Measurements from ENCODE around the gene PPARG.
"Not testable (repeated sequence)": the region's sequence is repeated elsewhere in the genome, so short reads cannot be mapped to it uniquely, and the experiment has no call there.

The PPARG gene

GRCh38 chr3:12464181-12464580 is 175.3 kb downstream of the PPARG start:
- Histone ChIP-seq H3K36me3 (ENCODE audit: insufficient read depth, low read length) (no peaks in the 10 kb centered on the region), H3K27me3 (ENCODE audit: control insufficient read depth, insufficient read depth, low read length) (no peaks in the 10 kb centered on the region), H3K4me3 (ENCODE audit: low read length) (no peak overlapping the region), H3K9ac (ENCODE audit: low read depth, low read length) (no peak overlapping the region), H3K4me2 (ENCODE audit: low read length) (no peak overlapping the region), H3K9me3 (replicated peaks; ENCODE audit: low read length) (no peaks in the 10 kb centered on the region), H3K4me1 (ENCODE audit: control insufficient read depth, insufficient read depth, low read length) (no peaks in the 10 kb centered on the region)

- H3K4me1 ChIP-seq (ENCODE audit: control insufficient read depth, insufficient read depth, low read length): peaks cover 6% of the 10 kb centered on the region
- no peaks in the 10 kb centered on the region for H3K9me3 ChIP-seq (replicated peaks; ENCODE audit: low read length)
- H3K36me3 ChIP-seq (ENCODE audit: insufficient read depth, low read length): no peaks in the 10 kb centered on the region
- no peak overlapping the region for H3K4me2 ChIP-seq (ENCODE audit: low read length)
- no peak overlapping the region for H3K4me3 ChIP-seq (ENCODE audit: low read length)
- no peak overlapping the region for H3K9ac ChIP-seq (ENCODE audit: low read depth, low read length)
- H3K27me3 ChIP-seq (ENCODE audit: control insufficient read depth, insufficient read depth, low read length): no peaks in the 10 kb centered on the region
Observed at GRCh38 chr3:12465151-12465835, 176.4 kb downstream of the PPARG start.

DNA sequence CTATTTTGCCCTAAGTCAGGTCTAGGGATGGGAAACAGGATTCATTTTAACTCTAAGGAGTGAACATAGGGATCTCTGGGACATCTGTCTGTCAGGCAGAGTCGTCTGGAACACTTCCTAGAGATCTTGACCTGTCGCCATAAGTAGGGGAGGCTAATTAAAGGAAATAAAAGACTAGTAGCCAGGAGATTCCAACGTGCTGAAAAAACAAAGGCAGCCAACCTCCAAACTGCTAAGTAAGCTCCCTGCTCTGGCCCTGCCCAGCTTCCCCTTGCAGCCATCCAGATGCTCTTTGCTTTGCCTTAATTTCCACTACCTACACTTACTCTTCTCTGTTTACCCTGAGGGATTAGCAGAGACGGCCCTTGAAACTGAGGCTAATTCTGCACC is 177.0 kb downstream of the PPARG start:
- Histone ChIP-seq H3K4me1 (ENCODE audit: control insufficient read depth, insufficient read depth, low read length) (peaks cover 11% of the 10 kb centered on the region), H3K27me3 (ENCODE audit: control insufficient read depth, insufficient read depth, low read length) (no peaks in the 10 kb centered on the region), H3K4me3 (ENCODE audit: low read length) (no peak overlapping the region), H3K9ac (ENCODE audit: low read depth, low read length) (no peak overlapping the region), H3K36me3 (ENCODE audit: insufficient read depth, low read length) (no peaks in the 10 kb centered on the region), H3K4me2 (ENCODE audit: low read length) (no peak overlapping the region), H3K9me3 (replicated peaks; ENCODE audit: low read length) (no peaks in the 10 kb centered on the region)

GRCh38 chr3:12467746-12468145 is 178.9 kb downstream of the PPARG start:
- H3K4me1 ChIP-seq (ENCODE audit: control insufficient read depth, insufficient read depth, low read length): peaks cover 20% of the 10 kb centered on the region
- H3K9ac ChIP-seq (ENCODE audit: low read depth, low read length): no peak overlapping the region
- H3K27me3 ChIP-seq (ENCODE audit: control insufficient read depth, insufficient read depth, low read length): no peaks in the 10 kb centered on the region
- H3K4me3 ChIP-seq (ENCODE audit: low read length): no peak overlapping the region
- H3K9me3 ChIP-seq (replicated peaks; ENCODE audit: low read length): no peaks in the 10 kb centered on the region
- no peaks in the 10 kb centered on the region for H3K36me3 ChIP-seq (ENCODE audit: insufficient read depth, low read length)
- no peak overlapping the region for H3K4me2 ChIP-seq (ENCODE audit: low read length)

GRCh38 chr3:12468276-12468675 is 179.4 kb downstream of the PPARG start:
- H3K9me3 ChIP-seq (replicated peaks; ENCODE audit: low read length): no peaks in the 10 kb centered on the region
- no peak overlapping the region for H3K4me2 ChIP-seq (ENCODE audit: low read length)
- H3K9ac ChIP-seq (ENCODE audit: low read depth, low read length): no peak overlapping the region
- no peaks in the 10 kb centered on the region for H3K27me3 ChIP-seq (ENCODE audit: control insufficient read depth, insufficient read depth, low read length)
- H3K4me3 ChIP-seq (ENCODE audit: low read length): no peak overlapping the region
- no peaks in the 10 kb centered on the region for H3K36me3 ChIP-seq (ENCODE audit: insufficient read depth, low read length)
- H3K4me1 ChIP-seq (ENCODE audit: control insufficient read depth, insufficient read depth, low read length): peaks cover 20% of the 10 kb centered on the region

DNA sequence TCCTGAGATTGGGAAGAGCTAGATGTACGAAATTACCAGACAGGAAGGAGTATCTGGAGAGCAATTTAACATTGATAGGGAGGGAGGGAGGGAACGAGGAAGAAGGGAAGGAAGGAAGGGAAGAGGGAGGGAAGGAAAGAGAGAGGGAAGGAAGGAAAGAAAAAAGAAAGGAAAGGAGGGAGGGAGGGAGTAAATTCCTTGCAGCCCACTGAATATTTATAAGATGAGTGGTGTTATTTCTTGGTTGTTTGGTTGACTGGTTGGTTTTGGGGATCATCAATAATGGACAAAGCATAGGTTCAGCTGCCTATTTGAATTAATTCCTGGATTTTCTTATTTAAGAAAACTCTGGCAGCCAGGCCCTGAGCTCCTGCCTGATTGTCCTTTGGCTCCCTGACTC is 179.9 kb downstream of the PPARG start:
- H3K36me3 ChIP-seq (ENCODE audit: insufficient read depth, low read length): no peaks in the 10 kb centered on the region
- no peak overlapping the region for H3K4me2 ChIP-seq (ENCODE audit: low read length)
- H3K4me3 ChIP-seq (ENCODE audit: low read length): no peak overlapping the region
- peaks cover 20% of the 10 kb centered on the region for H3K4me1 ChIP-seq (ENCODE audit: control insufficient read depth, insufficient read depth, low read length)
- no peak overlapping the region for H3K9ac ChIP-seq (ENCODE audit: low read depth, low read length)
- no peaks in the 10 kb centered on the region for H3K27me3 ChIP-seq (ENCODE audit: control insufficient read depth, insufficient read depth, low read length)
- H3K9me3 ChIP-seq (replicated peaks; ENCODE audit: low read length): no peaks in the 10 kb centered on the region

- H3K9me3 ChIP-seq (replicated peaks; ENCODE audit: low read length); H3K36me3 ChIP-seq (ENCODE audit: insufficient read depth, low read length); H3K4me2 ChIP-seq (ENCODE audit: low read length); H3K4me3 ChIP-seq (ENCODE audit: low read length); H3K27me3 ChIP-seq (ENCODE audit: control insufficient read depth, insufficient read depth, low read length); H3K9ac ChIP-seq (ENCODE audit: low read depth, low read length): not testable (repeated sequence)
- H3K4me1 ChIP-seq (ENCODE audit: control insufficient read depth, insufficient read depth, low read length): peaks cover 20% of the 10 kb centered on the region
Observed at GRCh38 chr3:12469222-12469621, 180.4 kb downstream of the PPARG start.

- H3K4me2 ChIP-seq (ENCODE audit: low read length): no peak overlapping the region
- H3K9ac ChIP-seq (ENCODE audit: low read depth, low read length): no peak overlapping the region
- H3K9me3 ChIP-seq (replicated peaks; ENCODE audit: low read length): no peaks in the 10 kb centered on the region
- no peaks in the 10 kb centered on the region for H3K27me3 ChIP-seq (ENCODE audit: control insufficient read depth, insufficient read depth, low read length)
- no peak overlapping the region for H3K4me3 ChIP-seq (ENCODE audit: low read length)
- peaks cover 20% of the 10 kb centered on the region for H3K4me1 ChIP-seq (ENCODE audit: control insufficient read depth, insufficient read depth, low read length)
- no peaks in the 10 kb centered on the region for H3K36me3 ChIP-seq (ENCODE audit: insufficient read depth, low read length)
Observed at GRCh38 chr3:12470111-12470510, 181.2 kb downstream of the PPARG start.

- Histone ChIP-seq H3K4me3 (ENCODE audit: low read length) (no peak overlapping the region), H3K4me1 (ENCODE audit: control insufficient read depth, insufficient read depth, low read length) (peaks cover 21% of the 10 kb centered on the region), H3K36me3 (ENCODE audit: insufficient read depth, low read length) (no peaks in the 10 kb centered on the region), H3K9ac (ENCODE audit: low read depth, low read length) (no peak overlapping the region), H3K27me3 (ENCODE audit: control insufficient read depth, insufficient read depth, low read length) (no peaks in the 10 kb centered on the region), H3K9me3 (replicated peaks; ENCODE audit: low read length) (no peaks in the 10 kb centered on the region), H3K4me2 (ENCODE audit: low read length) (no peak overlapping the region)
Observed at GRCh38 chr3:12470680-12471079, 181.8 kb downstream of the PPARG start.

- no peak overlapping the region for H3K4me2 ChIP-seq (ENCODE audit: low read length)
- no peak overlapping the region for H3K9ac ChIP-seq (ENCODE audit: low read depth, low read length)
- H3K27me3 ChIP-seq (ENCODE audit: control insufficient read depth, insufficient read depth, low read length): no peaks in the 10 kb centered on the region
- H3K36me3 ChIP-seq (ENCODE audit: insufficient read depth, low read length): no peaks in the 10 kb centered on the region
- no peak overlapping the region for H3K4me3 ChIP-seq (ENCODE audit: low read length)
- H3K4me1 ChIP-seq (ENCODE audit: control insufficient read depth, insufficient read depth, low read length): peaks cover 27% of the 10 kb centered on the region
- no peaks in the 10 kb centered on the region for H3K9me3 ChIP-seq (replicated peaks; ENCODE audit: low read length)
Observed at GRCh38 chr3:12471241-12471640, 182.4 kb downstream of the PPARG start.

GRCh38 chr3:12472000-12472610 is 183.2 kb downstream of the PPARG start:
- H3K9me3 ChIP-seq (replicated peaks; ENCODE audit: low read length): no peaks in the 10 kb centered on the region
- H3K27me3 ChIP-seq (ENCODE audit: control insufficient read depth, insufficient read depth, low read length): no peaks in the 10 kb centered on the region
- peaks cover 36% of the 10 kb centered on the region for H3K4me1 ChIP-seq (ENCODE audit: control insufficient read depth, insufficient read depth, low read length)
- no peak overlapping the region for H3K9ac ChIP-seq (ENCODE audit: low read depth, low read length)
- H3K4me3 ChIP-seq (ENCODE audit: low read length): no peak overlapping the region
- H3K4me2 ChIP-seq (ENCODE audit: low read length): no peak overlapping the region
- H3K36me3 ChIP-seq (ENCODE audit: insufficient read depth, low read length): no peaks in the 10 kb centered on the region

DNA sequence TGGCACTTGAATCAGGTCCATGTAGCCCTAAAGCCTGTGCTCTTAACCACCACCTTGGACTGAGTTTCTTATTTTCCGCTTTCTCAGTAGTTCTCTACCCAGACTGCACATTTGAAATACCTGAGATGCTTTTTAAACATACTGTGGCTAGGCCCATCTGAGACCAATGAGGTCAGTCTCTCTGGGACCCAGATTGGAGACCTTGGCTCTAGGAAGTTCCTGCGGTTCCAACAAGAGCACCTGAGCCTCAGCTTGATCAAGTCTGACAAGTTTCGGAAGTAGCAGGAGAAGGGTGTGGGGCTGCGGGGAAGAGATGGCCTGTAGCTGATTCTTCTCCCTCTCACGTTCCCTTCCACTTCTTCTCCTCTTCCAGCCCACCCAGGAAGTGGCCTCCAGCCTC is 183.9 kb downstream of the PPARG start:
- no peaks in the 10 kb centered on the region for H3K27me3 ChIP-seq (ENCODE audit: control insufficient read depth, insufficient read depth, low read length)
- H3K4me1 ChIP-seq (ENCODE audit: control insufficient read depth, insufficient read depth, low read length): peaks cover 38% of the 10 kb centered on the region
- no peak overlapping the region for H3K9ac ChIP-seq (ENCODE audit: low read depth, low read length)
- H3K9me3 ChIP-seq (replicated peaks; ENCODE audit: low read length): no peaks in the 10 kb centered on the region
- no peak overlapping the region for H3K4me2 ChIP-seq (ENCODE audit: low read length)
- H3K4me3 ChIP-seq (ENCODE audit: low read length): no peak overlapping the region
- H3K36me3 ChIP-seq (ENCODE audit: insufficient read depth, low read length): no peaks in the 10 kb centered on the region
